Epithelial cell of esophagus (primary cell): ENCODE measurements around the gene LCNL1.

Experiments used
- DNase-seq: peaks from one replicate; pipeline ENCODE4 v3.0.0; 2010; ENCODE audit warnings: low read depth
- H3K4me3 ChIP-seq: 2 replicates; pipeline ENCODE4 v1.5.1; 2011; ENCODE audit warnings: mild to moderate bottlenecking, low read length, control low read depth
- CTCF ChIP-seq: IDR thresholded peaks from 2 replicates; pipeline ENCODE4 v1.5.1; 2011; ENCODE audit warnings: low read depth, mild to moderate bottlenecking, low read length, control low read depth, inconsistent platforms; ENCODE audit not compliant: insufficient read depth; ENCODE audit errors: missing control alignments

LCNL1 gene

GRCh38 chr9:136990242-136990911 is 7.6 kb downstream of the LCNL1 start:
- DNase-seq: no peak
- no peak for TF ChIP-seq CTCF
- no peak overlapping the region for H3K4me3 ChIP-seq

GRCh38 chr9:136991993-136992818 is 9.4 kb downstream of the LCNL1 start, which contains the start of gene PAXX:
TSS of gene PAXX (plus strand) at chr9:136992422. CDS start at chr9:136992444, 22 bp downstream.
- TF ChIP-seq CTCF: no peak
- H3K4me3 ChIP-seq: peak within 1 kb of the TSS; percentile 65
- peak; percentile 90 for DNase-seq

- no peak for TF ChIP-seq CTCF
- peak overlapping the region; percentile 65 for H3K4me3 ChIP-seq
- no peak for DNase-seq
Measured at GRCh38 chr9:136992819-136993369, 10.1 kb downstream of the LCNL1 start.

- DNase-seq: peak; percentile 20
- no peak for TF ChIP-seq CTCF
- no peak overlapping the region for H3K4me3 ChIP-seq
Measured at GRCh38 chr9:136994180-136994887, 11.5 kb downstream of the LCNL1 start.

- DNase-seq: no peak
- no peak for TF ChIP-seq CTCF
- H3K4me3 ChIP-seq: peak overlapping the region; percentile 43
Measured at GRCh38 chr9:136994888-136995230, 12.1 kb downstream of the LCNL1 start.

GRCh38 chr9:136995362-136995761 is 12.6 kb downstream of the LCNL1 start:
- no peak for TF ChIP-seq CTCF
- H3K4me3 ChIP-seq: peak overlapping the region; percentile 43
- no peak for DNase-seq
